Measurements from ENCODE around the gene KNDC1. TPM values are rescaled to one million over a fixed set of nuclear protein-coding genes. Genes with fewer than 3 reads are reported as not detected.

Gene KNDC1
- total and polyA plus RNA-seq, 2 of the 13 experiments (the other 11 are each of a cell fraction or from before 2014, with no cell fraction given) = 0.69 TPM; not detected in 1

- no peak for TF ChIP-seq TIGD3 (CRISPR knock-in tag; IDR thresholded peaks at IDR 0.05; ENCODE audit: borderline replicate concordance)
- 0 out of 2 replicates have a peak, but pooled peaks have one; percentile 36 for TF ChIP-seq ZNF263 (CRISPR knock-in tag; IDR thresholded peaks at IDR 0.05)
- TF ChIP-seq NFE2L1 (CRISPR knock-in tag; IDR thresholded peaks at IDR 0.05; ENCODE audit: borderline replicate concordance) = no peak
- TF ChIP-seq, protein P1, sequence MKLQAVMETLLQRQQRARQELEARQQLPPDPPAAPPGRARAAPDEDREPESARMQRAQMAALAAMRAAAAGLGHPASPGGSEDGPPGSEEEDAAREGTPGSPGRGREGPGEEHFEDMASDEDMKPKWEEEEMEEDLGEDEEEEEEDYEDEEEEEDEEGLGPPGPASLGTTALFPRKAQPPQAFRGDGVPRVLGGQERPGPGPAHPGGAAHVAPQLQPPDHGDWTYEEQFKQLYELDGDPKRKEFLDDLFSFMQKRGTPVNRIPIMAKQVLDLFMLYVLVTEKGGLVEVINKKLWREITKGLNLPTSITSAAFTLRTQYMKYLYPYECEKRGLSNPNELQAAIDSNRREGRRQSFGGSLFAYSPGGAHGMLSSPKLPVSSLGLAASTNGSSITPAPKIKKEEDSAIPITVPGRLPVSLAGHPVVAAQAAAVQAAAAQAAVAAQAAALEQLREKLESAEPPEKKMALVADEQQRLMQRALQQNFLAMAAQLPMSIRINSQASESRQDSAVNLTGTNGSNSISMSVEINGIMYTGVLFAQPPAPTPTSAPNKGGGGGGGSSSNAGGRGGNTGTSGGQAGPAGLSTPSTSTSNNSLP (IDR thresholded peaks at IDR 0.05; ENCODE audit: low read depth, low read length) = no peak
- no peak for TF ChIP-seq ZNF367 (CRISPR knock-in tag; IDR thresholded peaks at IDR 0.05; ENCODE audit: borderline replicate concordance)
- TF ChIP-seq, protein P2, sequence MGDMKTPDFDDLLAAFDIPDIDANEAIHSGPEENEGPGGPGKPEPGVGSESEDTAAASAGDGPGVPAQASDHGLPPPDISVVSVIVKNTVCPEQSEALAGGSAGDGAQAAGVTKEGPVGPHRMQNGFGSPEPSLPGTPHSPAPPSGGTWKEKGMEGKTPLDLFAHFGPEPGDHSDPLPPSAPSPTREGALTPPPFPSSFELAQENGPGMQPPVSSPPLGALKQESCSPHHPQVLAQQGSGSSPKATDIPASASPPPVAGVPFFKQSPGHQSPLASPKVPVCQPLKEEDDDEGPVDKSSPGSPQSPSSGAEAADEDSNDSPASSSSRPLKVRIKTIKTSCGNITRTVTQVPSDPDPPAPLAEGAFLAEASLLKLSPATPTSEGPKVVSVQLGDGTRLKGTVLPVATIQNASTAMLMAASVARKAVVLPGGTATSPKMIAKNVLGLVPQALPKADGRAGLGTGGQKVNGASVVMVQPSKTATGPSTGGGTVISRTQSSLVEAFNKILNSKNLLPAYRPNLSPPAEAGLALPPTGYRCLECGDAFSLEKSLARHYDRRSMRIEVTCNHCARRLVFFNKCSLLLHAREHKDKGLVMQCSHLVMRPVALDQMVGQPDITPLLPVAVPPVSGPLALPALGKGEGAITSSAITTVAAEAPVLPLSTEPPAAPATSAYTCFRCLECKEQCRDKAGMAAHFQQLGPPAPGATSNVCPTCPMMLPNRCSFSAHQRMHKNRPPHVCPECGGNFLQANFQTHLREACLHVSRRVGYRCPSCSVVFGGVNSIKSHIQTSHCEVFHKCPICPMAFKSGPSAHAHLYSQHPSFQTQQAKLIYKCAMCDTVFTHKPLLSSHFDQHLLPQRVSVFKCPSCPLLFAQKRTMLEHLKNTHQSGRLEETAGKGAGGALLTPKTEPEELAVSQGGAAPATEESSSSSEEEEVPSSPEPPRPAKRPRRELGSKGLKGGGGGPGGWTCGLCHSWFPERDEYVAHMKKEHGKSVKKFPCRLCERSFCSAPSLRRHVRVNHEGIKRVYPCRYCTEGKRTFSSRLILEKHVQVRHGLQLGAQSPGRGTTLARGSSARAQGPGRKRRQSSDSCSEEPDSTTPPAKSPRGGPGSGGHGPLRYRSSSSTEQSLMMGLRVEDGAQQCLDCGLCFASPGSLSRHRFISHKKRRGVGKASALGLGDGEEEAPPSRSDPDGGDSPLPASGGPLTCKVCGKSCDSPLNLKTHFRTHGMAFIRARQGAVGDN (CRISPR knock-in tag; IDR thresholded peaks at IDR 0.05) = peak; percentile 14; the same call in 1 of the 2 replicates
- TF ChIP-seq MTA1 (CRISPR knock-in tag; IDR thresholded peaks at IDR 0.05; ENCODE audit: borderline replicate concordance) = no peak
- no peak for TF ChIP-seq HMG20B (CRISPR knock-in tag; conservative IDR thresholded peaks at IDR 0.05)
- TF ChIP-seq ZNF512 (CRISPR knock-in tag; IDR thresholded peaks at IDR 0.05) = no peak
- no peak for TF ChIP-seq PRPF4 (IDR thresholded peaks at IDR 0.05; ENCODE audit: low read depth, low read length, poor library complexity, severe bottlenecking)
- no peak for TF ChIP-seq ZNF326 (CRISPR knock-in tag; IDR thresholded peaks at IDR 0.05; ENCODE audit: borderline replicate concordance)
- TF ChIP-seq MIER2 (CRISPR knock-in tag; IDR thresholded peaks at IDR 0.05) = no peak
- 0 out of 2 replicates have a peak, but pooled peaks have one; percentile 65 for TF ChIP-seq EZH2 (conservative IDR thresholded peaks at IDR 0.05; ENCODE audit: low read depth, low read length)
- no peak for TF ChIP-seq ZNF121 (CRISPR knock-in tag; IDR thresholded peaks at IDR 0.05)
- TF ChIP-seq, protein P3, sequence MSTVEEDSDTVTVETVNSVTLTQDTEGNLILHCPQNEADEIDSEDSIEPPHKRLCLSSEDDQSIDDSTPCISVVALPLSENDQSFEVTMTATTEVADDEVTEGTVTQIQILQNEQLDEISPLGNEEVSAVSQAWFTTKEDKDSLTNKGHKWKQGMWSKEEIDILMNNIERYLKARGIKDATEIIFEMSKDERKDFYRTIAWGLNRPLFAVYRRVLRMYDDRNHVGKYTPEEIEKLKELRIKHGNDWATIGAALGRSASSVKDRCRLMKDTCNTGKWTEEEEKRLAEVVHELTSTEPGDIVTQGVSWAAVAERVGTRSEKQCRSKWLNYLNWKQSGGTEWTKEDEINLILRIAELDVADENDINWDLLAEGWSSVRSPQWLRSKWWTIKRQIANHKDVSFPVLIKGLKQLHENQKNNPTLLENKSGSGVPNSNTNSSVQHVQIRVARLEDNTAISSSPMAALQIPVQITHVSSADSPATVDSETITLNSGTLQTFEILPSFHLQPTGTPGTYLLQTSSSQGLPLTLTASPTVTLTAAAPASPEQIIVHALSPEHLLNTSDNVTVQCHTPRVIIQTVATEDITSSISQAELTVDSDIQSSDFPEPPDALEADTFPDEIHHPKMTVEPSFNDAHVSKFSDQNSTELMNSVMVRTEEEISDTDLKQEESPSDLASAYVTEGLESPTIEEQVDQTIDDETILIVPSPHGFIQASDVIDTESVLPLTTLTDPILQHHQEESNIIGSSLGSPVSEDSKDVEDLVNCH (CRISPR knock-in tag; IDR thresholded peaks at IDR 0.05) = no peak
These were observed 47.1 kb downstream of the KNDC1 start (continued) for GRCh38 chr10:133207041-133207600.

All from HepG2 (cell line).